Measurements from ENCODE around the gene PRMT5. TPM values are rescaled to one million over a fixed set of nuclear protein-coding genes. Genes with fewer than 3 reads are reported as not detected.
"Not testable (repeated sequence)": the region's sequence is repeated elsewhere in the genome, so short reads cannot be mapped to it uniquely, and the experiment has no call there.

PRMT5 gene
- total and polyA plus RNA-seq, 2 donors (not counting 3 experiments of a cell fraction or from before 2014, with no cell fraction given): 73.1 to 197 TPM

GRCh38 chr14:22965916-22966782 lies 37.0 kb upstream of the PRMT5 start:
- H3K9me1 ChIP-seq (replicated peaks; ENCODE audit: control insufficient read depth, extremely low read depth, insufficient read depth, low read length); intact Hi-C loops (cut with micrococcal nuclease); H3K79me2 ChIP-seq (ENCODE audit: control insufficient read depth, insufficient read depth, low read length); H2AFZ ChIP-seq (ENCODE audit: low read depth, low read length); H3K9ac ChIP-seq (replicated peaks; ENCODE audit: extremely low read depth, insufficient read depth, low read length); H3K9me3 ChIP-seq (replicated peaks; ENCODE audit: control insufficient read depth, insufficient read depth, low read length); dilution Hi-C loops (cut with MboI; ENCODE audit: extremely low pct_ligation_motif_present, low sequenced_read_pairs); POLR2A ChIA-PET; H3K27ac ChIP-seq (ENCODE audit: insufficient read depth, low read depth, low read length); H4K20me1 ChIP-seq (replicated peaks; ENCODE audit: control insufficient read depth, extremely low read depth, insufficient read depth, low read length); H3K4me1 ChIP-seq (ENCODE audit: control insufficient read depth, extremely low read depth, insufficient read depth, low read length); H3K27me3 ChIP-seq (ENCODE audit: control insufficient read depth in 2 of 2, insufficient read depth in 2 of 2, low read length in 2 of 2); FAIRE-seq; BruUV-seq (replicated peaks); H3K4me3 ChIP-seq (replicated peaks in 1 of 3; ENCODE audit: insufficient read depth in 1 of 3, low read depth in 1 of 3, low read length in 3 of 3); H3K36me3 ChIP-seq (ENCODE audit: control insufficient read depth in 2 of 2, extremely low read depth in 1 of 2, insufficient read depth in 2 of 2, low read length in 2 of 2): not testable (repeated sequence)
- H3K4me2 ChIP-seq (ENCODE audit: insufficient read depth, low read length): peak overlapping the region; percentile 31
- CTCF ChIA-PET: interaction anchor here (0.7 to 1.8 kb wide), 3 partner anchors 20 to 25 kb away, joined by 3 to 7 read pairs (median 4); no protein-coding TSS in a partner anchor
- TF ChIP-seq POLR2A (IDR thresholded peaks at IDR 0.05; ENCODE audit: low read depth, low read length): peak; percentile 34
- peak; percentile 15 for DNase-seq (ENCODE audit: low read depth, low spot score)

GRCh38 chr14:22962061-22962676 lies 33.0 kb upstream of the PRMT5 start:
- Histone ChIP-seq H3K9me3 (replicated peaks; ENCODE audit: control insufficient read depth, insufficient read depth, low read length) (no peaks in the 10 kb centered on the region), H3K4me1 (ENCODE audit: control insufficient read depth, extremely low read depth, insufficient read depth, low read length) (peaks cover 3% of the 10 kb centered on the region), H3K9ac (replicated peaks; ENCODE audit: extremely low read depth, insufficient read depth, low read length) (no peak overlapping the region), H3K9me1 (replicated peaks; ENCODE audit: control insufficient read depth, extremely low read depth, insufficient read depth, low read length) (no peaks in the 10 kb centered on the region), H3K36me3 (ENCODE audit: control insufficient read depth in 2 of 2, extremely low read depth in 1 of 2, insufficient read depth in 2 of 2, low read length in 2 of 2) (no peaks in the 10 kb centered on the region), H2AFZ (ENCODE audit: low read depth, low read length) (no peak overlapping the region), H3K27ac (ENCODE audit: insufficient read depth, low read depth, low read length) (no peak overlapping the region), H3K4me3 (replicated peaks in 1 of 3; ENCODE audit: insufficient read depth in 1 of 3, low read depth in 1 of 3, low read length in 3 of 3) (no peak overlapping the region), H3K4me2 (ENCODE audit: insufficient read depth, low read length) (no peak overlapping the region), H3K27me3 (ENCODE audit: control insufficient read depth in 2 of 2, insufficient read depth in 2 of 2, low read length in 2 of 2) (no peaks in the 10 kb centered on the region), H4K20me1 (replicated peaks; ENCODE audit: control insufficient read depth, extremely low read depth, insufficient read depth, low read length) (no peaks in the 10 kb centered on the region), H3K79me2 (ENCODE audit: control insufficient read depth, insufficient read depth, low read length) (no peaks in the 10 kb centered on the region)
- ChIA-PET CTCF (interaction anchor here (1.4 to 1.7 kb wide), 2 partner anchors 24 to 106 kb away, joined by 5 to 10 read pairs; no protein-coding TSS in a partner anchor), POLR2A (interaction anchor here (0.6 kb wide), 1 partner anchor 670 kb away, joined by 3 read pairs; no protein-coding TSS in a partner anchor)
- intact Hi-C loops (cut with micrococcal nuclease) (no loop called here), dilution Hi-C loops (cut with MboI; ENCODE audit: extremely low pct_ligation_motif_present, low sequenced_read_pairs) (no loop called here)
- FAIRE-seq: no peak
- DNase-seq (ENCODE audit: low read depth, low spot score): no peak
- TF ChIP-seq CTCF (IDR thresholded peaks at IDR 0.05; ENCODE audit: extremely low read depth in 1 of 2, insufficient read depth in 1 of 2, low read depth in 1 of 2, low read length in 2 of 2) (no peak), FOS (IDR thresholded peaks at IDR 0.05; ENCODE audit: borderline replicate concordance, insufficient read depth, low read length) (no peak)
- no TSS peak for BruUV-seq (replicated peaks)

Measured in endothelial cell of umbilical vein (primary cell).